ELR (cell line): ENCODE measurements around the gene ZNF532.
"Not testable (repeated sequence)": the region's sequence is repeated elsewhere in the genome, so short reads cannot be mapped to it uniquely, and the experiment has no call there.

Experiments used
- DNase-seq: peaks from one replicate; pipeline ENCODE4 v3.0.0-alpha.2; 2015; ENCODE audit warnings: low read depth

Gene ZNF532

GRCh38 chr18:58847383-58848071 lies 17.1 kb upstream of the ZNF532 start:
- DNase-seq = no peak

GRCh38 chr18:58848685-58849084 lies 16.0 kb upstream of the ZNF532 start:
- peak; percentile 97 for DNase-seq

GRCh38 chr18:58850786-58851469 lies 13.7 kb upstream of the ZNF532 start:
- no peak for DNase-seq

GRCh38 chr18:58851856-58852255 lies 12.8 kb upstream of the ZNF532 start:
- DNase-seq = no peak

GRCh38 chr18:58852629-58853028 lies 12.0 kb upstream of the ZNF532 start:
- DNase-seq = no peak

- no peak for DNase-seq
These were observed 11.1 kb upstream of the ZNF532 start for GRCh38 chr18:58853561-58853960.

GRCh38 chr18:58855521-58855920 lies 9.2 kb upstream of the ZNF532 start:
- not testable (repeated sequence) for DNase-seq

- DNase-seq = peak; percentile 86
These were observed 7.8 kb upstream of the ZNF532 start for GRCh38 chr18:58856881-58857280.

GRCh38 chr18:58858591-58859468 lies 5.8 kb upstream of the ZNF532 start:
- peak; percentile 41 for DNase-seq

GRCh38 chr18:58859907-58860306 lies 4.8 kb upstream of the ZNF532 start:
- no peak for DNase-seq

GRCh38 chr18:58860747-58861231 lies 3.9 kb upstream of the ZNF532 start:
- no peak for DNase-seq

- DNase-seq = no peak
These were observed 3.3 kb upstream of the ZNF532 start for GRCh38 chr18:58861353-58861752.

- no peak for DNase-seq
These were observed 2.8 kb upstream of the ZNF532 start for GRCh38 chr18:58861861-58862301.

- DNase-seq = no peak
These were observed 2.3 kb upstream of the ZNF532 start for GRCh38 chr18:58862356-58862755.

GRCh38 chr18:58862851-58863538 lies 1.7 kb upstream of the ZNF532 start:
- peak; percentile 67 for DNase-seq

GRCh38 chr18:58863539-58864145 lies 1.0 kb upstream of the ZNF532 start:
- peak; percentile 64 for DNase-seq

GRCh38 chr18:58865033-58865590 lies 435 bp downstream of the ZNF532 start:
- no peak for DNase-seq

- no peak for DNase-seq
These were observed 1.0 kb downstream of the ZNF532 start for GRCh38 chr18:58865701-58866065.

GRCh38 chr18:58866066-58866772 lies 1.5 kb downstream of the ZNF532 start:
- no peak for DNase-seq

GRCh38 chr18:58866773-58867150 lies 2.1 kb downstream of the ZNF532 start:
- DNase-seq = no peak
